Adrenal gland (tissue), 5 donors: ENCODE measurements around the gene FRAT2.
"Not testable (repeated sequence)": the region's sequence is repeated elsewhere in the genome, so short reads cannot be mapped to it uniquely, and the experiment has no call there.

Experiments used
- POLR2A ChIP-seq, 2 donors: fragments of 450-650 bp; IDR thresholded peaks; one replicate each; pipeline ENCODE4 v1.6.1; 2017; ENCODE audit warnings: antibody characterized with exemption in 2 of 2, mild to moderate bottlenecking in 2 of 2, moderate library complexity in 1 of 2
- TF ChIP-seq, protein P1 (sequence below), 6 experiments: fragments of 450-650 bp in 4 of 6; fragments of 200-600 bp in 2 of 6; sonication (generic) in 1 of 6; IDR thresholded peaks; 1 replicate in 5 of 6; 2 replicates in 1 of 6; pipeline versions ENCODE4 v1.5.1 to v1.8.0; 2016 to 2021; ENCODE audit warnings: antibody characterized with exemption in 6 of 6, mild to moderate bottlenecking in 2 of 6, moderate library complexity in 1 of 6
- donor health status: DM: no; HTN: no; CAD: no.

DNA sequence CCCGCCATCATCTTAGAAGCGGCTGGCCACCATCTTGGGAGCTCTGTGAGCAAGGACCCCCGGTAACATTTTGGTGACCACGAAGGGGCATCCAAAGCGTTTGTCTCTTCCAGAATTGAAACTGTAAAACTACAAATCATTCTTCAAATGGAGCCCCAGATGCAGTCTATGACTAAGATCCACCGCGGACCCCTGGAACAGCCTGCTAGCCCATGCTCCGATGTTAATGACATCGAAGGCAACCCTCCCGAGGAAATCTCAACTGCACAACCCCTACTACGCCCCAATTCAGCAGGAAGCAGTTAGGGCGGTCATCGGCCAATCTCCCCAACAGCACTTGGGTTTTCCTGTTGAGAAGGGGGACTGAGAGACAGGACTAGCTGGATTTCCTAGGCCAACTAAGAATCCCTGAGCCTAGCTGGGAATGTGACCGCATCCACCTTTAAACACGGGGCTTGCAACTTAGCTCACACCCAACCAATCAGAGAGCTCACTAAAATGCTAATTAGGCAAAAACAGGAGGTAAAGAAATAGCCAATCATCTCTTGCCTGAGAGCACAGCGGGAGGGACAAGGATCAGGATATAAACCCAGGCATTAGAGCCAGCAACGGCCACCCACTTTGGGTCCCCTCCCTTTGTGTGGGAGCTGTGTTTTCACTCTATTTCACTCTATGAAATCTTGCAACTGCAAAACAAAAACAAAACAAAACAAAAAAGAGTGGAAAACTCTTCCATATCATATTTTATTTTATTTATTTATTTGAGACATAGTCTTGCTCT lies 43.8 kb downstream of the FRAT2 start:
- TF ChIP-seq, protein P1, sequence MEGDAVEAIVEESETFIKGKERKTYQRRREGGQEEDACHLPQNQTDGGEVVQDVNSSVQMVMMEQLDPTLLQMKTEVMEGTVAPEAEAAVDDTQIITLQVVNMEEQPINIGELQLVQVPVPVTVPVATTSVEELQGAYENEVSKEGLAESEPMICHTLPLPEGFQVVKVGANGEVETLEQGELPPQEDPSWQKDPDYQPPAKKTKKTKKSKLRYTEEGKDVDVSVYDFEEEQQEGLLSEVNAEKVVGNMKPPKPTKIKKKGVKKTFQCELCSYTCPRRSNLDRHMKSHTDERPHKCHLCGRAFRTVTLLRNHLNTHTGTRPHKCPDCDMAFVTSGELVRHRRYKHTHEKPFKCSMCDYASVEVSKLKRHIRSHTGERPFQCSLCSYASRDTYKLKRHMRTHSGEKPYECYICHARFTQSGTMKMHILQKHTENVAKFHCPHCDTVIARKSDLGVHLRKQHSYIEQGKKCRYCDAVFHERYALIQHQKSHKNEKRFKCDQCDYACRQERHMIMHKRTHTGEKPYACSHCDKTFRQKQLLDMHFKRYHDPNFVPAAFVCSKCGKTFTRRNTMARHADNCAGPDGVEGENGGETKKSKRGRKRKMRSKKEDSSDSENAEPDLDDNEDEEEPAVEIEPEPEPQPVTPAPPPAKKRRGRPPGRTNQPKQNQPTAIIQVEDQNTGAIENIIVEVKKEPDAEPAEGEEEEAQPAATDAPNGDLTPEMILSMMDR (IDR thresholded peaks at IDR 0.05) = not testable (repeated sequence)
- TF ChIP-seq POLR2A (IDR thresholded peaks at IDR 0.05) = not testable (repeated sequence)
